Adrenal gland (tissue), 12 donors: Measurements from ENCODE around the gene ARIH2. TPM values are rescaled to one million over a fixed set of nuclear protein-coding genes. Genes with fewer than 3 reads are reported as not detected.
A peak's percentile ranks its signal among the peaks of the same experiment; 100 is the strongest.
"Not testable (repeated sequence)": the region's sequence is repeated elsewhere in the genome, so short reads cannot be mapped to it uniquely, and the experiment has no call there.

Experiments used
- DNase-seq, 7 donors: peaks; one replicate each; pipeline ENCODE4 v3.0.0-alpha.2; 2019 to 2020
- H3K27ac ChIP-seq, 5 donors: fragments of 200-600 bp; sonication (generic) in 4 of 5; 1 replicate in 3 of 5; 2 replicates in 2 of 5; pipeline versions ENCODE4 v1.5.1 to v1.8.0; 2016 to 2020; ENCODE audit warnings: mild to moderate bottlenecking in 1 of 5
- H3K27me3 ChIP-seq: fragments of 200-600 bp; 2 replicates; pipeline ENCODE4 v1.8.0; 2021
- H3K36me3 ChIP-seq, 2 donors: fragments of 200-600 bp; replicated peaks in 1 of 2; 1 replicate in 1 of 2; 2 replicates in 1 of 2; pipeline versions ENCODE4 v1.5.1 to v1.8.0; 2018 to 2022
- H3K4me1 ChIP-seq, 2 donors: fragments of 200-600 bp; replicated peaks in 1 of 2; 1 replicate in 1 of 2; 2 replicates in 1 of 2; pipeline versions ENCODE4 v1.5.1 to v1.8.0; 2018 to 2021
- H3K4me3 ChIP-seq, 4 donors: fragments of 200-600 bp; sonication (generic) in 3 of 4; one replicate each; pipeline ENCODE4 v1.5.1; 2016 to 2018
- H3K9me3 ChIP-seq, 3 donors: fragments of 200-600 bp; sonication (generic) in 1 of 3; replicated peaks in 1 of 3; 1 replicate in 2 of 3; 2 replicates in 1 of 3; pipeline versions ENCODE4 v1.5.1 to v1.8.0; 2016 to 2021
- CTCF ChIP-seq, 6 experiments: fragments of 450-650 bp in 4 of 6; fragments of 200-600 bp in 2 of 6; sonication (generic) in 1 of 6; IDR thresholded peaks; 1 replicate in 5 of 6; 2 replicates in 1 of 6; pipeline versions ENCODE4 v1.5.1 to v1.8.0; 2016 to 2021; ENCODE audit warnings: antibody characterized with exemption in 6 of 6, mild to moderate bottlenecking in 2 of 6, moderate library complexity in 1 of 6
- POLR2A ChIP-seq, 2 donors: fragments of 450-650 bp; IDR thresholded peaks; one replicate each; pipeline ENCODE4 v1.6.1; 2017; ENCODE audit warnings: antibody characterized with exemption in 2 of 2, mild to moderate bottlenecking in 2 of 2, moderate library complexity in 1 of 2
- WGBS, 4 donors: extraction: QIAGEN DNeasy Blood & Tissue Kit in 2 of 4; methylation state at CpG; one replicate each; pipeline versions ENCODE4 v1.1.5 to v1.1.7; 2013 to 2017; 5-methylcytosine and 5-hydroxymethylcytosine counted together
- intact Hi-C, 2 donors: fragments of 100-400 bp; cut with DNase I; formaldehyde crosslinking; loops; one replicate each; pipeline versions ENCODE4 v1.14.1 to v1.15.0; 2022 to 2023
- polyA plus RNA-seq, 3 donors: library from polyadenylated mRNA; stranded (reverse); fragments of 200-250 nt in 2 of 3; fragments of 350-450 nt in 1 of 3; fragmentation: Illumina TruSeq in 1 of 3; extraction: RNeasy Lipid Tissue Mini Kit (QIAGEN cat#74804) in 1 of 3; gene quantifications; one replicate each; pipeline ENCODE4 v1.2.3, GENCODE V29; 2013 to 2014
- total RNA-seq, 9 donors: library from RNA; depleted of rRNA in 4 of 9; stranded (reverse); fragments of >200 nt in 4 of 9; fragments of 120-200 nt in 1 of 9; fragmentation: NEBNext Ultra II Directional in 1 of 9; extraction: Animal tissue kit (Norgen Biotek cat#: 25700) in 1 of 9; gene quantifications; one replicate each; pipeline versions ENCODE4 v1.1.0 to v1.2.4, GENCODE V29; 2013 to 2023
- donor health status: healthy with polysubstance abuse.
- donor health status: Bipolar disorder and iron deficiency.
- donor health status: DM: yes; HTN: yes; CAD: no.
- donor health status: DM: no; HTN: no; CAD: no.
- donor health status: DM: no; HTN: no; CAD: no.
- donor health status: DM: yes; HTN: yes; CAD: no.

The ARIH2 gene
- total and polyA plus RNA-seq, 12 donors, result 46.7 to 135 (median 83.1) TPM

GRCh38 chr3:48898383-48899234, 20.0 kb upstream of the ARIH2 start, which contains the start of gene SLC25A20:
SLC25A20 (minus strand) TSS chr3:48898882; CDS start chr3:48898794, 88 bp downstream.
- peak in 1 of 2 donors; percentile 28 for TF ChIP-seq POLR2A (IDR thresholded peaks at IDR 0.05)
- peak in 2 of 6 experiments; percentile 8 to 16 for TF ChIP-seq CTCF (IDR thresholded peaks at IDR 0.05)

GRCh38 chr3:48899273-48899672, 19.4 kb upstream of the ARIH2 start:
- Histone ChIP-seq H3K27me3 (no peaks in the 10 kb centered on the region), H3K4me1 (peaks cover 18 to 23% of the 10 kb centered on the region in 2 donors), H3K27ac (peak overlapping the region in 3 of 5 donors; percentile 70 to 85 (median 81)), H3K4me3 (peak overlapping the region in 1 of 4 donors; percentile 70), H3K9me3 (no peaks in the 10 kb centered on the region), H3K36me3 (no peaks in the 10 kb centered on the region)
- TF ChIP-seq CTCF (IDR thresholded peaks at IDR 0.05) (no peak), POLR2A (IDR thresholded peaks at IDR 0.05) (no peak)
- WGBS, 4 donors, result 72 to 77% (median 75%) methylated on average over 4 of the region's 4 CpGs
- DNase-seq, result no peak
- intact Hi-C loops, result no loop called here

More at GRCh38 chr3:48898383-48899234, 20.0 kb upstream of the ARIH2 start, which contains the start of gene SLC25A20:
- H3K9me3 ChIP-seq, result no peaks in the 10 kb centered on the region
- H3K4me3 ChIP-seq, result peak within 1 kb of the TSS; percentile 13 to 83 (median 61)
- H3K36me3 ChIP-seq, result no peaks in the 10 kb centered on the region
- H3K4me1 ChIP-seq, result peaks cover 18 to 23% of the 10 kb centered on the region in 2 donors
- peak within 1 kb of the TSS; percentile 45 to 85 (median 70) for H3K27ac ChIP-seq
- WGBS, 4 donors, result 2 to 15% (median 4%) methylated on average over 11 to 54 of the region's 54 CpGs
- intact Hi-C loops, result no loop called here
- DNase-seq, result peak; percentile 90 to 95 (median 92)
- no peaks in the 10 kb centered on the region for H3K27me3 ChIP-seq

- H3K36me3 ChIP-seq, intact Hi-C loops, H3K27ac ChIP-seq, H3K4me1 ChIP-seq, H3K9me3 ChIP-seq, H3K4me3 ChIP-seq, DNase-seq, H3K27me3 ChIP-seq: not testable (repeated sequence)
- WGBS, 4 donors, result 91 to 94% (median 92%) methylated on average over 13 of the region's 13 CpGs
These were observed 11.6 kb upstream of the ARIH2 start for GRCh38 chr3:48907026-48907425.

- Histone ChIP-seq H3K27ac (no peak overlapping the region), H3K27me3 (no peaks in the 10 kb centered on the region), H3K9me3 (no peaks in the 10 kb centered on the region), H3K4me3 (no peak overlapping the region), H3K36me3 (no peaks in the 10 kb centered on the region), H3K4me1 (peaks cover 10 to 13% of the 10 kb centered on the region in 2 donors)
- 69 to 100% (median 78%) methylated on average over 1 of the region's 1 CpG for WGBS, 4 donors
- TF ChIP-seq CTCF (IDR thresholded peaks at IDR 0.05) (no peak), POLR2A (IDR thresholded peaks at IDR 0.05) (no peak)
- intact Hi-C loops, result no loop called here
- DNase-seq, result no peak
These were observed 3.3 kb upstream of the ARIH2 start for GRCh38 chr3:48915296-48915695.
